WI38 (cell line): Measurements from ENCODE around the gene DNAH8.

ENCODE experiments used
- H3K4me3 ChIP-seq: 2 replicates; pipeline ENCODE4 v1.5.1; 2011; ENCODE audit warnings: low read depth, mild to moderate bottlenecking, control low read depth, low read length
- TF ChIP-seq, protein P1 (sequence below): IDR thresholded peaks from 2 replicates; pipeline ENCODE4 v1.5.1; 2012; ENCODE audit warnings: low read depth, mild to moderate bottlenecking, control low read depth, low read length

The DNAH8 gene

DNA sequence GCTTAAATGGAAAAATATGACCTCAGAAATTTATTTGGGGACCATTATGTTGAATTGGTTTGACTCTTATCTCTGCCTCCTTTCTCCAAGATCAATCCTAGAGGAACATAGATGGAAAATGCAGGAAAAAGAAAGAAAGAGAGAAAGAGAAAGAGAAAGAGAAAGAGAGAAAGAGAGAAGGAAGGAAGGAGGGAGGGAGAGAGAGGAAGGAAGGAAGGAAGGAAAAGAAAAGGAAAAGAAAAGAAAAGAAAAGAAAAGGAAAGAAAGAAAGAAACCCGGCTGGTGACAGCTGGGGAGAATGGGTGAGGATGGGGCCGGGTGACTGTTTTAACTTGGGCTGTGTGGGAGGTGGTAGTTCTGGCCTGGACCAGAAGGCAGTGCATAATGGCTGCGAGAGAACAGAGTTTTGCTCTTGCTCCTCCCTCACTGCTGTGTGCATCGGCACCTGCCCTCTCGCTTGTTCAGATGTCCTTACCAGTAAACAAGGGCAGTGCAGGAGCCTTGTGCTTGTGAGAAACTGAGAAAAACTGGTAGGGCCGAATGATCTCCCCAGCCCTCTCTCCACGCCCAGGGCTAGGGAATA lies 36.8 kb upstream of the DNAH8 start:
- TF ChIP-seq, protein P1, sequence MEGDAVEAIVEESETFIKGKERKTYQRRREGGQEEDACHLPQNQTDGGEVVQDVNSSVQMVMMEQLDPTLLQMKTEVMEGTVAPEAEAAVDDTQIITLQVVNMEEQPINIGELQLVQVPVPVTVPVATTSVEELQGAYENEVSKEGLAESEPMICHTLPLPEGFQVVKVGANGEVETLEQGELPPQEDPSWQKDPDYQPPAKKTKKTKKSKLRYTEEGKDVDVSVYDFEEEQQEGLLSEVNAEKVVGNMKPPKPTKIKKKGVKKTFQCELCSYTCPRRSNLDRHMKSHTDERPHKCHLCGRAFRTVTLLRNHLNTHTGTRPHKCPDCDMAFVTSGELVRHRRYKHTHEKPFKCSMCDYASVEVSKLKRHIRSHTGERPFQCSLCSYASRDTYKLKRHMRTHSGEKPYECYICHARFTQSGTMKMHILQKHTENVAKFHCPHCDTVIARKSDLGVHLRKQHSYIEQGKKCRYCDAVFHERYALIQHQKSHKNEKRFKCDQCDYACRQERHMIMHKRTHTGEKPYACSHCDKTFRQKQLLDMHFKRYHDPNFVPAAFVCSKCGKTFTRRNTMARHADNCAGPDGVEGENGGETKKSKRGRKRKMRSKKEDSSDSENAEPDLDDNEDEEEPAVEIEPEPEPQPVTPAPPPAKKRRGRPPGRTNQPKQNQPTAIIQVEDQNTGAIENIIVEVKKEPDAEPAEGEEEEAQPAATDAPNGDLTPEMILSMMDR = no peak
- H3K4me3 ChIP-seq = no peak overlapping the region

DNA sequence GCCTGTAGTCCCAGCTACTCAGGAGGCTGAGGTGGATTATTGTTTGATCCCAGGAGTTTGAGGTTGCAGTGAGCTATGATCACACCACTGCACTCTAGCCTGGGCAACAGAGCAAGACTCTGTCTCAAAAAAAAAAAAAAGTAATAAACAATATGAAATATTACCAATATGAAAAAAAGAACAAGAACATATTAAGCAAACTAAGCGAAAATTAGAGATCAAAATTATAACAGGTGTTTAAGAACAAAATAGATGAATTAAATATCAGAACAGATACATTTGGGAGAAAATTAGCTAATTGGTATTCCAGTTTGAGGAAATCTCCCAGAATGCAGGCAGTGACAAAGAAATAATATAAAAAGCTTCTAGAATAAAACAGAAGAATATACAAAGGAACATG lies 35.4 kb upstream of the DNAH8 start:
- TF ChIP-seq, protein P1 = no peak

DNA sequence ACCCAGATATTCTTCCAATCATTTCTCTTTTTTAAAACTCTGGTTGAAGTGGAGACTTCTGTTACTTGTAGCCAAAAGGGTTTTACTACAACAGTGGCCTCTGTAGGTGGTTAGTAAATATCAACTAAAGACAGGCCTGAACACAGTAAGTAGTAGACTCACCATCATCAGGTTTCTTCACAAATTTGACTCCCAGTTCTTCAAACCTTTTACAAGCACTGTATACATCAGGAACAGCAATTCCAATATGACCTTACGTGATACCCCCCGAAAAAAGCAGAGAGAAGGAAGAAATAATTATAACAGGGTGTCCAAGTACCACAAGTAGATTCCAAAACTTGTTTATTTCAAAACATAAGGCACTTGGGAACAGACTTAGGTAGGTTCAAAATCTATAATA lies 33.3 kb upstream of the DNAH8 start:
- no peak overlapping the region for H3K4me3 ChIP-seq
- TF ChIP-seq, protein P1 = no peak

More for the DNA sequence above, 35.4 kb upstream of the DNAH8 start:
- H3K4me3 ChIP-seq = no peak overlapping the region

DNA sequence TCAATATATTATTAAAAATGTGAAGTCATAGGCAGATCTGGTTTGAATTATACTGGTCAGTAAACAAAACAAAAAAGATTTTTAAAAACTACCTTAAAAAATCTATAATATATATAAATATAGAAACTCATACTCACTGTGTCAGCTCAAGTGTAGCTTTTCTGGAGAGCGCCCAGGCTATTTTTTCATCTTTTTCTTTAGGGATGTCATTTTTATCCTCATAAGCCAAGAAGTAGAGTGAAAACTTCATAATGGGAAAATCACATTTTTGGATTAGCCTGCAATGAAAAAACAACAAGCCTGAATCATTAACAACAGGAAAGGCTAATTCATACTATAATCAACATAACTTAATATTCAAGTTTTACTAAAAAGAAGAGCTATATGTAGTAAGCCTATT lies 30.9 kb upstream of the DNAH8 start:
- no peak overlapping the region for H3K4me3 ChIP-seq
- TF ChIP-seq, protein P1 = no peak

DNA sequence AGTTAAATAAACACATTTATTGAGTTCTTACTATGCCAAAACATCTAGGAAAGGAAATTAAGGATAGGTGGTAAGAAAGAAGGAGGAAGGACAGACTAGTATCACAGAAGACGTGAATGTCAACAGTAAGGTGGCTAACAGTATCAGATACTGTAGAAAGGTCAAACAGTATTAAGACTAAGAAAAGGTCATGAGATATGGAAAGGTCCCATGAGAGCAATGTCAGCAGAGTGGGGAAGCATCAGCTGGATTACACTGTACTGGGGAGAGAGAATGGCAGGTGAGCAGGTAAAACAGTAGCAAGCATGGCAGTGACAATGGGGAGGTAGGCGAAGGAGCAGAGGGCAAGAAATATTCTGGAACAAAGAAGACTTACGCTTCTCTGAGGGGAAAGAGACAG lies 30.2 kb upstream of the DNAH8 start:
- no peak overlapping the region for H3K4me3 ChIP-seq
- TF ChIP-seq, protein P1 = no peak

DNA sequence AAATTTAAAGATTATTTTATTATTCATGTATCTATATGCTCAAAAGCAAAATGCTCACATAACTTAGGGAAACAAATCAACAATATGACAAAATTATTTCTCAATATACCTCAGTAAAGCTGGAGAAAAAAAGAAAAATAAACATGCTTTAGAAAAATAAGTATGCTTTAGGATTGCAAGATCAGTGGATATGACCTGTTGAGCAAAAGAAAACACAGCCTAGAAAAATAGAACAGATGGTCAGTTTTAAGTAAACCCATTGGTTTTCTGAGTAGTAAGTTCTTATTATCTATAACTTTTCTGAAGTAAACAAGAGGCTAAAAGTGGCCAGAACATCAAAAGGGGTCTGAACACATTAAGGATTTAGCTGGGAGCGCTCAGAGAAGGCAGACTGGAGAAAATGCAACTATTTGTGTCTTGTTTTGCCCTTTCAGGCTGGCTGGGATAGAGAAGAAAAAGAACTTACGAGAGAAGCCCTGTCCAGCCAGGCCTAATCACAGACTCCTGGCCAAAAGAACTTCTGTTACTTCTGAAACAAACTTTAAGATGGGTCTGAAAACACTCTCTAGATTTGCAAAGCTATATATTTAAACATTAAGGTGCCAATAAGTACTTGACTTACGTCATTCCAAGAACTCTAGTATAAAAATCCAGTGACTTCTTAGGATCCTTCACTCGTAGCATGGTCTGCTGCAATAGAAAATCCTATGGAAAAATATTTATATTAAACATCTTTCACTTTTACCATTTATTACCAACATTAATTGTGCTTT lies 28.7 kb upstream of the DNAH8 start:
- TF ChIP-seq, protein P1 = no peak
- H3K4me3 ChIP-seq = no peak overlapping the region

DNA sequence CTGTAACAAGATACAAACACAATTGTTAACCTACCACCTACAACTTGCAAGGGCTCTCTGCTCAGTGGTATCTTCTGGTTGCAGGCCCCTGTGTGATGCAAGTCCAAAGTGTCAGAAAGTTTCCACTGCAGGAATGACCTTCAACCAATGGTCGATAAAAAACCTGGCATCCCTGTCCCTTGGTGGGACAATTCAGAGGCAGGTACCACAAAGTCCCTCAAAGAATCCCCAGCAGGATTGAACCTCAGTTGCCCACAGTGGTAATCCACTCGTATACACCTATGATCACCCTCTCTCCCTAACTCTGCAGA lies 28.1 kb upstream of the DNAH8 start:
- TF ChIP-seq, protein P1 = no peak
- H3K4me3 ChIP-seq = no peak overlapping the region
